Fibroblast of villous mesenchyme (primary cell): Measurements from ENCODE around the gene PRELID1. TPM values are rescaled to one million over a fixed set of nuclear protein-coding genes. Genes with fewer than 3 reads are reported as not detected.

Experiments used
- DNase-seq: peaks from one replicate; pipeline ENCODE4 v3.0.0-alpha.2; 2010; ENCODE audit warnings: low read depth
- H3K4me3 ChIP-seq: 2 replicates; pipeline ENCODE4 v1.5.1; 2011; ENCODE audit warnings: low read depth, mild to moderate bottlenecking, low read length
- total RNA-seq: library from RNA; depleted of rRNA; stranded (reverse); fragments of >200 nt; gene quantifications from 2 replicates; pipeline ENCODE4 v1.2.3, GENCODE V29; 2012
- TF ChIP-seq, protein P1 (sequence below): IDR thresholded peaks from 2 replicates; pipeline ENCODE4 v1.5.1; 2012; ENCODE audit warnings: low read depth, mild to moderate bottlenecking, low read length; ENCODE audit not compliant: insufficient read depth

The PRELID1 gene
- total RNA-seq, 1 donor: 122 TPM

GRCh38 chr5:177269232-177269895, 34.2 kb upstream of the PRELID1 start:
- no peak overlapping the region for H3K4me3 ChIP-seq
- TF ChIP-seq, protein P1, sequence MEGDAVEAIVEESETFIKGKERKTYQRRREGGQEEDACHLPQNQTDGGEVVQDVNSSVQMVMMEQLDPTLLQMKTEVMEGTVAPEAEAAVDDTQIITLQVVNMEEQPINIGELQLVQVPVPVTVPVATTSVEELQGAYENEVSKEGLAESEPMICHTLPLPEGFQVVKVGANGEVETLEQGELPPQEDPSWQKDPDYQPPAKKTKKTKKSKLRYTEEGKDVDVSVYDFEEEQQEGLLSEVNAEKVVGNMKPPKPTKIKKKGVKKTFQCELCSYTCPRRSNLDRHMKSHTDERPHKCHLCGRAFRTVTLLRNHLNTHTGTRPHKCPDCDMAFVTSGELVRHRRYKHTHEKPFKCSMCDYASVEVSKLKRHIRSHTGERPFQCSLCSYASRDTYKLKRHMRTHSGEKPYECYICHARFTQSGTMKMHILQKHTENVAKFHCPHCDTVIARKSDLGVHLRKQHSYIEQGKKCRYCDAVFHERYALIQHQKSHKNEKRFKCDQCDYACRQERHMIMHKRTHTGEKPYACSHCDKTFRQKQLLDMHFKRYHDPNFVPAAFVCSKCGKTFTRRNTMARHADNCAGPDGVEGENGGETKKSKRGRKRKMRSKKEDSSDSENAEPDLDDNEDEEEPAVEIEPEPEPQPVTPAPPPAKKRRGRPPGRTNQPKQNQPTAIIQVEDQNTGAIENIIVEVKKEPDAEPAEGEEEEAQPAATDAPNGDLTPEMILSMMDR: no peak
- no peak for DNase-seq

- no peak for DNase-seq
- H3K4me3 ChIP-seq: no peak overlapping the region
- TF ChIP-seq, protein P1: no peak
Measured at GRCh38 chr5:177269976-177270375, 33.6 kb upstream of the PRELID1 start.

GRCh38 chr5:177270653-177271052, 32.9 kb upstream of the PRELID1 start:
- H3K4me3 ChIP-seq: no peak overlapping the region
- no peak for DNase-seq
- TF ChIP-seq, protein P1: no peak

DNA sequence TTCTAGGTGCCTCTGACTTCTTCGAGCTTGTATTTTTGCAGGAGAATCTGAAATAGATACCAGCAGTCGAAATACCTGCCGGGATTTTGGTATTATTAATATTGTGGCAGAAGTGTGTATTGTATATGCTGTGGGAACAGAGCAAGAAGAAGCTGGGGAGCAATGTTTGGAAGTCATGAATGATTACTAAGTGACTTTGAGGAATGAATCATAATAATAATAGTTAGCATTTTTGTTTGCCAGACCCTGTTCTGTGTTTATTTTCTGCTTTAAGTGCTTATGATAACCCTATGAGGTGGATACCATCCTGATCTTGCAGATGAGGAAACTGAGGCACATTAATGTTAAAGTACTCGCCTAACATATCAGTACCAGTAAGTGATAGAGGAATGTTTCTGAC, 32.5 kb upstream of the PRELID1 start:
- no peak overlapping the region for H3K4me3 ChIP-seq
- TF ChIP-seq, protein P1: no peak
- DNase-seq: no peak

- TF ChIP-seq, protein P1: no peak
- no peak for DNase-seq
- no peak overlapping the region for H3K4me3 ChIP-seq
Measured at GRCh38 chr5:177275883-177276282, 27.7 kb upstream of the PRELID1 start.

DNA sequence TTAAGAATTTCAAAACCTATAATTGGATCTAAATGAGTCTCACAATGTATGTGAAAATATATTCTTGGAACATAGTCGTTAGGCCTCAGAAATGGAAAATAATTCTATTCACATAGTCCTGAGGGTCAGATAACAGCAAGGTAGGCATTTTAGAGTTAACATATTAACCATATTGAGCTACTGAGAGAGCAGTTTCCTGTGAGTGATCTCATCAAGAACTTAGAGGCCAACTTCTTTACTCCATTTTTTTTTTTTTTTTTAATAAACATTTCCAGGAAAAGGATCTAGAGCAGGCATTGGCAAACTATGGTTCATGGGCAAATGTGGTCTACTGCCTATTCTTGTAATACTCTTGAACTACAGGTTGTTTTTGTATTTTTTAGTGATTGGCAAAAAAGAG, 26.7 kb upstream of the PRELID1 start:
- no peak overlapping the region for H3K4me3 ChIP-seq
- TF ChIP-seq, protein P1: no peak
- DNase-seq: no peak

- TF ChIP-seq, protein P1: no peak
- no peak overlapping the region for H3K4me3 ChIP-seq
- no peak for DNase-seq
Measured at GRCh38 chr5:177288191-177288590, 15.4 kb upstream of the PRELID1 start.
